Measurements from ENCODE around the gene OSTF1.

OSTF1 gene

DNA sequence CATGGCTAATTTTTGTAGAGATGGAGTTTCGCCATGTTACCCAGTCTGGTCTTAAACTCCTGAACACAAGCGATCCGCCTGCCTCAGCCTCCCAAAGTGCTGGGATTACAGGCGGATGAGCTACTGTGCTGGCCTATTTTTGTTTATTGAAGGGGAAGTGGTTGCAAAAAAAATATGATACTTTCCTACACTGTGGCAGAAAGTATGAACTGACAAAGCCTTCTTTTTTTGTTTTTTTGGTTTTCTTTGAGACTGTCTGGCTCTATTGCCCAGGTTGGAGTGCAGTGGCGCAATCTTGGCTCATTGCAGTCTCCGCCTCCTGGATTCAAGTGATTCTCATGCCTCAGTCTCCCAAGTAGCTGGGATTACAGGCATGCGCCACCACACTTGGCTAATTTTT, 50.9 kb downstream of the OSTF1 start:
- Histone ChIP-seq H3K27ac (ENCODE audit: low read depth, low read length) (no peak overlapping the region), H3K79me2 (ENCODE audit: control insufficient read depth, insufficient read depth, low read length, unreplicated experiment) (no peaks in the 10 kb centered on the region), H3K27me3 (ENCODE audit: insufficient read depth, low read length) (no peaks in the 10 kb centered on the region), H3K36me3 (ENCODE audit: insufficient read depth, low read length) (peaks cover 23% of the 10 kb centered on the region), H3K4me3 (ENCODE audit: low read depth, low read length) (no peak overlapping the region), H2AFZ (ENCODE audit: low read length, unreplicated experiment) (no peak overlapping the region), H3K4me1 (ENCODE audit: control insufficient read depth, insufficient read depth, low read length, unreplicated experiment) (no peaks in the 10 kb centered on the region)

DNA sequence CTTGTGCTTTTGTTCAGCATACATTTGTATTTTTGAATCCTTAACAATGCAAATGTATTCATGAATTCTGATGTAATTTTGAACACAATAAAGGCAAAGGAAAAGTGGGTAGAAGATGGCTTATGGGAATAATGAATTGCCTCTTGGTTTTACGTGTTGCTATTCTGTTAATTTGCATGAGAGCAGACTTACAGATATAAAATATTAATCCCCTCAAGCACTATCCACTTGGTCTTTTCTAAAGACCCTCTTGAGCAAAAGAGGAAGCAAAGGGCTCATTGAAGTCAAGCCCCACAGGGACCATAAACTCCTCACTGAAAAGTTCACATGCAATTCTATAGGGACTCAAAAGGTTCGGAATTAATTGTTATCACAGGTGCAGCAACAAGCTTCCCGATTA, 51.9 kb downstream of the OSTF1 start:
- Histone ChIP-seq H3K4me3 (ENCODE audit: low read depth, low read length) (no peak overlapping the region), H3K27me3 (ENCODE audit: insufficient read depth, low read length) (no peaks in the 10 kb centered on the region), H3K4me1 (ENCODE audit: control insufficient read depth, insufficient read depth, low read length, unreplicated experiment) (no peaks in the 10 kb centered on the region), H3K36me3 (ENCODE audit: insufficient read depth, low read length) (peaks cover 31% of the 10 kb centered on the region), H3K79me2 (ENCODE audit: control insufficient read depth, insufficient read depth, low read length, unreplicated experiment) (no peaks in the 10 kb centered on the region), H2AFZ (ENCODE audit: low read length, unreplicated experiment) (no peak overlapping the region), H3K27ac (ENCODE audit: low read depth, low read length) (no peak overlapping the region)

DNA sequence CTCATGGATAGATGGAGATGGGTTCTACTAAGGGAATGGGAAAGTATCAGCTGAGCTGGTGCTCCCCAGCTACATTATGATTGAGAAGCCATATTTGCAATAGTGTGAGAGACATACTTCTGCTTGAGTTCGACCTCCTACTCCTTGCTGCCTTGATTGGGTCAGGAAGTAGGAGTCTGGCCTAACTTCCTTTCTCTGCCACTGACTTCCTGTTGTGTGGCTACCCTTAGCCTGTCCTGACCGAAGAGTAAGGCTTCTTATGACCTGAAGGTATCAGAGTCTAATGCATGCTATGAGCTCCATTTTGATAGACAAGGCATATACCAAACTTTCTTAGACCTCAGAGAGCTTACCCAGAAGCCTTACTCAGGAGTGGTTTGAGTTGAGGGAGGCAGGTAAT, 53.9 kb downstream of the OSTF1 start:
- no peaks in the 10 kb centered on the region for H3K27me3 ChIP-seq (ENCODE audit: insufficient read depth, low read length)
- no peak overlapping the region for H2AFZ ChIP-seq (ENCODE audit: low read length, unreplicated experiment)
- no peak overlapping the region for H3K27ac ChIP-seq (ENCODE audit: low read depth, low read length)
- H3K4me3 ChIP-seq (ENCODE audit: low read depth, low read length): no peak overlapping the region
- peaks cover 9% of the 10 kb centered on the region for H3K4me1 ChIP-seq (ENCODE audit: control insufficient read depth, insufficient read depth, low read length, unreplicated experiment)
- H3K36me3 ChIP-seq (ENCODE audit: insufficient read depth, low read length): peaks cover 40% of the 10 kb centered on the region
- no peaks in the 10 kb centered on the region for H3K79me2 ChIP-seq (ENCODE audit: control insufficient read depth, insufficient read depth, low read length, unreplicated experiment)

DNA sequence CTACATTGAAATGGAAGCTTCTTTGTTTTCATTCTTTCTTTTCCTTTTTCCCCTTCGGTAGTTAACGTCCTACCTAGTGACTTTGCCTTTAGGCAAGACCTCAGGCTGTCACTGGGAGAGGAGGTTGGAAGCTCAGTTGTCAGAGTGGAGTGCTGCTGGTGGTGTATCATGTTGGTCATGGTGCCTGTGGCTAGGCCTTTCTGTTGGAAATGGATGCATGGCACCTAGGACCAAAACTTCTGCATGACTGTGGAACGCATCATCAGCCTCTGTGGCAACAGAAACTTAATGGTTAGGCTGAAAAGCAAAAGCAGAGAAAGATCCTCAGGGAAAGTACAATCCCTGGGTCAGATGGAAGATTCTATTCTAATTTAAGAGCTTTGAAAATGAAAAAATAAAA, 57.9 kb downstream of the OSTF1 start:
- H3K79me2 ChIP-seq (ENCODE audit: control insufficient read depth, insufficient read depth, low read length, unreplicated experiment): no peaks in the 10 kb centered on the region
- peaks cover 40% of the 10 kb centered on the region for H3K36me3 ChIP-seq (ENCODE audit: insufficient read depth, low read length)
- peaks cover 26% of the 10 kb centered on the region for H3K4me1 ChIP-seq (ENCODE audit: control insufficient read depth, insufficient read depth, low read length, unreplicated experiment)
- H3K27me3 ChIP-seq (ENCODE audit: insufficient read depth, low read length): no peaks in the 10 kb centered on the region
- H2AFZ ChIP-seq (ENCODE audit: low read length, unreplicated experiment): no peak overlapping the region
- no peak overlapping the region for H3K27ac ChIP-seq (ENCODE audit: low read depth, low read length)
- no peak overlapping the region for H3K4me3 ChIP-seq (ENCODE audit: low read depth, low read length)

DNA sequence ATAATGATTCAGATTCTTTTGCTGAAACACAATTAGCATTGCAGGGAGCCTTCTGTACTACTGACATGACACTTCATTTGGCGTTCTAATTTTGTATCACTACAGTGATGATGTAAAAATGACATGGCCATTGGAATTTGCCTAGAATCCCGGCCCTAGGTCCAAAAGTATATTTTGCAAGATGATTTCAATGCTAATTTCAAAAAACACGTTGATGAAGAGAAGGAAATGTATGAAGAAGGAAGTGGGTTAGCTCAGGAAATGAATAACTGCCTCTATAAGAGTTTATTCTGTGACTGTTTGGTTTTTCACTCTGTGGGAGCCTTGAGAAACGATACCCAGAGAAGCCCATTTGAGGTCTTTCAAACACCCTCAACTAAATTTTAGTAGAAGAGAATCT, 59.3 kb downstream of the OSTF1 start:
- Histone ChIP-seq H2AFZ (ENCODE audit: low read length, unreplicated experiment) (peak overlapping the region; percentile 83), H3K36me3 (ENCODE audit: insufficient read depth, low read length) (peaks cover 31% of the 10 kb centered on the region), H3K27ac (ENCODE audit: low read depth, low read length) (peak overlapping the region; percentile 88), H3K4me3 (ENCODE audit: low read depth, low read length) (peak overlapping the region; percentile 48), H3K27me3 (ENCODE audit: insufficient read depth, low read length) (no peaks in the 10 kb centered on the region), H3K4me1 (ENCODE audit: control insufficient read depth, insufficient read depth, low read length, unreplicated experiment) (peaks cover 26% of the 10 kb centered on the region), H3K79me2 (ENCODE audit: control insufficient read depth, insufficient read depth, low read length, unreplicated experiment) (no peaks in the 10 kb centered on the region)

GRCh38 chr9:75148561-75148960, 60.2 kb downstream of the OSTF1 start:
- peaks cover 26% of the 10 kb centered on the region for H3K36me3 ChIP-seq (ENCODE audit: insufficient read depth, low read length)
- H3K4me3 ChIP-seq (ENCODE audit: low read depth, low read length): no peak overlapping the region
- peak overlapping the region; percentile 88 for H3K27ac ChIP-seq (ENCODE audit: low read depth, low read length)
- peak overlapping the region; percentile 83 for H2AFZ ChIP-seq (ENCODE audit: low read length, unreplicated experiment)
- no peaks in the 10 kb centered on the region for H3K27me3 ChIP-seq (ENCODE audit: insufficient read depth, low read length)
- peaks cover 26% of the 10 kb centered on the region for H3K4me1 ChIP-seq (ENCODE audit: control insufficient read depth, insufficient read depth, low read length, unreplicated experiment)
- H3K79me2 ChIP-seq (ENCODE audit: control insufficient read depth, insufficient read depth, low read length, unreplicated experiment): no peaks in the 10 kb centered on the region

- peaks cover 26% of the 10 kb centered on the region for H3K4me1 ChIP-seq (ENCODE audit: control insufficient read depth, insufficient read depth, low read length, unreplicated experiment)
- no peak overlapping the region for H3K27ac ChIP-seq (ENCODE audit: low read depth, low read length)
- no peaks in the 10 kb centered on the region for H3K79me2 ChIP-seq (ENCODE audit: control insufficient read depth, insufficient read depth, low read length, unreplicated experiment)
- no peak overlapping the region for H2AFZ ChIP-seq (ENCODE audit: low read length, unreplicated experiment)
- H3K27me3 ChIP-seq (ENCODE audit: insufficient read depth, low read length): no peaks in the 10 kb centered on the region
- no peak overlapping the region for H3K4me3 ChIP-seq (ENCODE audit: low read depth, low read length)
- peaks cover 14% of the 10 kb centered on the region for H3K36me3 ChIP-seq (ENCODE audit: insufficient read depth, low read length)
Measured at GRCh38 chr9:75149841-75150241, 61.5 kb downstream of the OSTF1 start.

DNA sequence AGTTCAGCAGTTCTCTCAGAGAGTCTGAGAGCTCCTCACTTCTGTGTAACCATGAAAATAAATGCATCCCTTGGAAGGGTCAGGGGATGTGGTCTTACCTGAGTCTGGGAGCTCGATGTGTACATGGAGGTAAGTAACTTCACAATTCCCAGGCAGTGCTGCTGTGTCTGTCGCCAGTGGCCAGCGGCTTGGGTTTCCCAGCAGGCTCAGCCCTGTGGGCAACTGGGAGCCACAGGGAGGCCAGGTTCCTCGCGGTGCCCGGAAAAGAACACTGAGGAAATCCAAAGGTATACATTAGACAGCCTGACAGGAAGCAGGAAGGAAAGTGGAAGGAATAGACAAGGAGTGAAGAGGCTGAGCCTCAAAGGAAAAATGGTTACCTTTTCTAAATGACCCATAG, 62.2 kb downstream of the OSTF1 start:
- Histone ChIP-seq H3K79me2 (ENCODE audit: control insufficient read depth, insufficient read depth, low read length, unreplicated experiment) (no peaks in the 10 kb centered on the region), H3K4me1 (ENCODE audit: control insufficient read depth, insufficient read depth, low read length, unreplicated experiment) (peaks cover 26% of the 10 kb centered on the region), H3K27ac (ENCODE audit: low read depth, low read length) (no peak overlapping the region), H3K4me3 (ENCODE audit: low read depth, low read length) (no peak overlapping the region), H3K36me3 (ENCODE audit: insufficient read depth, low read length) (peaks cover 7% of the 10 kb centered on the region; the same call in 1 of the 2 replicates), H2AFZ (ENCODE audit: low read length, unreplicated experiment) (no peak overlapping the region), H3K27me3 (ENCODE audit: insufficient read depth, low read length) (no peaks in the 10 kb centered on the region)

DNA sequence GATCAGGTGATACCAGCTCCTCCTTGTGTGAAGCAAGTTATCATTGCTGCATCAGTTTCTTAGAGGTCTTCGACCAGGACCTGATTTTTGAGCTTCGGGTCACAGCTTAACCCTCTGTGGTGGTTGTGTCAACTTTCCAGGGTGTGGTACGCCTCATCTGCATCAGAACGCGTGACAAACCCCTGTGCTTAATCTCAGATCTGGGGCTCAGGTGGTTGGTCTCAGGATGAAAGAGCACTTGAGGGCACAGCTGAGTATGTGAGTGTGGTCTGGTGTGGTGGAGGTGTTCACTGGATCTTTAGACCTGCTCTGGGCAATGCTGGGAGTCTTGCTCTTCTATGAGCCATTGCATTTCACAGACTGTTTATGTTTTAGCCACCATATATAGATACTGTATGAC, 64.1 kb downstream of the OSTF1 start:
- Histone ChIP-seq H3K79me2 (ENCODE audit: control insufficient read depth, insufficient read depth, low read length, unreplicated experiment) (no peaks in the 10 kb centered on the region), H3K4me3 (ENCODE audit: low read depth, low read length) (no peak overlapping the region), H3K36me3 (ENCODE audit: insufficient read depth, low read length) (no peaks in the 10 kb centered on the region), H2AFZ (ENCODE audit: low read length, unreplicated experiment) (no peak overlapping the region), H3K27me3 (ENCODE audit: insufficient read depth, low read length) (no peaks in the 10 kb centered on the region), H3K27ac (ENCODE audit: low read depth, low read length) (no peak overlapping the region), H3K4me1 (ENCODE audit: control insufficient read depth, insufficient read depth, low read length, unreplicated experiment) (peaks cover 15% of the 10 kb centered on the region)

DNA sequence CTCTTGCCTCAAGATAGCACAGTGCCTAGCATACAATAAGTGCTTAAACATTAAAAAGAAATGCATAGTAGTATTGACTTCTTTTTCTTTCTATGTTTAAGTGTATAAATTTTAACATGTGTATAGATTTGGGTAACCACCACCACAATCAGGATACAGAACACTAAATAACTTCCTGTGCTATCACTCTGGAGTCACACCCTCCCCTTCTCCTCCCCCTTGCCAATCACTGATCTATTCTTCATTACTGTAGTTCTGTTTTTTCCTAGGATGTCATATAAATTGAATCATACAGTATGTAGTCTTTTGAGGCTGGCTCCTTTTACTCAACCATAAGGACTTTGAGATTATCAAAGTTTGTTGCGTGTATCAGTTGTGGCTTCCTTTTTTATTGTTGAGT, 68.5 kb downstream of the OSTF1 start:
- Histone ChIP-seq H3K27ac (ENCODE audit: low read depth, low read length) (no peak overlapping the region), H3K36me3 (ENCODE audit: insufficient read depth, low read length) (no peaks in the 10 kb centered on the region), H2AFZ (ENCODE audit: low read length, unreplicated experiment) (no peak overlapping the region), H3K79me2 (ENCODE audit: control insufficient read depth, insufficient read depth, low read length, unreplicated experiment) (no peaks in the 10 kb centered on the region), H3K4me1 (ENCODE audit: control insufficient read depth, insufficient read depth, low read length, unreplicated experiment) (no peaks in the 10 kb centered on the region), H3K4me3 (ENCODE audit: low read depth, low read length) (no peak overlapping the region), H3K27me3 (ENCODE audit: insufficient read depth, low read length) (no peaks in the 10 kb centered on the region)

DNA sequence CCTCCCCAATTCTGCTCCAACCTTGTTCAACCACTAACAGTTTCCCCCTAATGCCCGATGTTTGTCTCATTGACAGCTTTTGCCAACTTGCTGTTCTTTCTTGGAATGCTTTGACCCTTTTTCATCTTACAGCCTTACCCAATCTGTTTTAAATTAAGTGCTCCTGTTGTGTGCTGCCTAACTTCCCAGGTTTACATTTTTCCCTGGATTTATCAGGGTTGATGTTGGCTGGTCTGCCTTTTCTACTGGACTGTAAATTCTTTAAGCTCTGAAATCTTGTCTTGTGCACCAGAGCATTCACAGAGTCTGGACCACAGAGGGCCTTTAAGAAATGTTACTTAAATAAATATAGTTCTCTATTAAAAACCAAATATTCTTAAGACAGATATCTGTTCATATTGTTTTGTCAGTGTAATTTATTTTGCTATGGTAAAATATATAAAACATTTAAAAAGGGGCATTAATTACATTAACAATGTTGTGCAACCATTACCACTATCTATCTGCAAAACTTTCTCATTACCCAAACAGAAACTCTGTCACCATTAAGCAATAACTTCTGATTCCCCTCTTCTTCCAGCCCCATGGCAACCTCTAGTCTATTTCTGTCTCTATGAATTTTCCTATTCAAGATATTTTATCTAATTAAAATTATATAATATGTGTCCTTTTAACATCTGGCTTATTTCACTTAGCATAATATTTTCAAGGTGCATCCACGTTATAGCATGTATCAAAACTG, 73.0 kb downstream of the OSTF1 start:
- Histone ChIP-seq H3K4me3 (ENCODE audit: low read depth, low read length) (no peak overlapping the region), H3K27ac (ENCODE audit: low read depth, low read length) (no peak overlapping the region), H3K79me2 (ENCODE audit: control insufficient read depth, insufficient read depth, low read length, unreplicated experiment) (no peaks in the 10 kb centered on the region), H3K4me1 (ENCODE audit: control insufficient read depth, insufficient read depth, low read length, unreplicated experiment) (no peaks in the 10 kb centered on the region), H2AFZ (ENCODE audit: low read length, unreplicated experiment) (no peak overlapping the region), H3K27me3 (ENCODE audit: insufficient read depth, low read length) (no peaks in the 10 kb centered on the region), H3K36me3 (ENCODE audit: insufficient read depth, low read length) (peaks cover 4% of the 10 kb centered on the region)
